Measurements from ENCODE around the gene FLAD1.

The FLAD1 gene

GRCh38 chr1:154961207-154962155, 21.7 kb upstream of the FLAD1 start, which contains the start of gene PYGO2:
PYGO2 (minus strand) TSS chr1:154961782; CDS start chr1:154961576, 206 bp downstream.
- Histone ChIP-seq H3K27me3 (ENCODE audit: control insufficient read depth, insufficient read depth, low read length) (no peaks in the 10 kb centered on the region), H3K4me3 (ENCODE audit: low read depth, low read length) (peak within 1 kb of the TSS; percentile 83), H3K27ac (ENCODE audit: low read depth, low read length) (peak within 1 kb of the TSS; percentile 98), H3K4me1 (ENCODE audit: control insufficient read depth, insufficient read depth, low read length) (peaks cover 24% of the 10 kb centered on the region), H3K9me3 (ENCODE audit: control insufficient read depth, insufficient read depth, low read length) (no peaks in the 10 kb centered on the region), H3K9ac (ENCODE audit: low read depth, low read length) (peak within 1 kb of the TSS; percentile 97), H3K36me3 (ENCODE audit: control insufficient read depth, insufficient read depth, low read length) (peaks cover 53% of the 10 kb centered on the region)

GRCh38 chr1:154962156-154962749, 20.9 kb upstream of the FLAD1 start:
- peaks cover 16% of the 10 kb centered on the region for H3K4me1 ChIP-seq (ENCODE audit: control insufficient read depth, insufficient read depth, low read length)
- H3K27ac ChIP-seq (ENCODE audit: low read depth, low read length), result peak overlapping the region; percentile 98
- peak overlapping the region; percentile 83 for H3K4me3 ChIP-seq (ENCODE audit: low read depth, low read length)
- H3K27me3 ChIP-seq (ENCODE audit: control insufficient read depth, insufficient read depth, low read length), result no peaks in the 10 kb centered on the region
- peaks cover 61% of the 10 kb centered on the region for H3K36me3 ChIP-seq (ENCODE audit: control insufficient read depth, insufficient read depth, low read length)
- H3K9ac ChIP-seq (ENCODE audit: low read depth, low read length), result peak overlapping the region; percentile 97
- H3K9me3 ChIP-seq (ENCODE audit: control insufficient read depth, insufficient read depth, low read length), result no peaks in the 10 kb centered on the region

- Histone ChIP-seq H3K27ac (ENCODE audit: low read depth, low read length) (no peak overlapping the region), H3K27me3 (ENCODE audit: control insufficient read depth, insufficient read depth, low read length) (no peaks in the 10 kb centered on the region), H3K4me3 (ENCODE audit: low read depth, low read length) (peak overlapping the region; percentile 83), H3K9me3 (ENCODE audit: control insufficient read depth, insufficient read depth, low read length) (no peaks in the 10 kb centered on the region), H3K4me1 (ENCODE audit: control insufficient read depth, insufficient read depth, low read length) (0 out of 2 replicates have a peak, but pooled peaks cover 12% of the 10 kb centered on the region), H3K36me3 (ENCODE audit: control insufficient read depth, insufficient read depth, low read length) (peaks cover 67% of the 10 kb centered on the region), H3K9ac (ENCODE audit: low read depth, low read length) (no peak overlapping the region)
Measured at GRCh38 chr1:154962795-154963330, 20.3 kb upstream of the FLAD1 start.

GRCh38 chr1:154963643-154964042, 19.5 kb upstream of the FLAD1 start:
- H3K9me3 ChIP-seq (ENCODE audit: control insufficient read depth, insufficient read depth, low read length), result no peaks in the 10 kb centered on the region
- no peak overlapping the region for H3K4me3 ChIP-seq (ENCODE audit: low read depth, low read length)
- no peaks in the 10 kb centered on the region for H3K27me3 ChIP-seq (ENCODE audit: control insufficient read depth, insufficient read depth, low read length)
- peaks cover 12% of the 10 kb centered on the region; the same call in 1 of the 2 replicates for H3K4me1 ChIP-seq (ENCODE audit: control insufficient read depth, insufficient read depth, low read length)
- no peak overlapping the region for H3K9ac ChIP-seq (ENCODE audit: low read depth, low read length)
- H3K27ac ChIP-seq (ENCODE audit: low read depth, low read length), result no peak overlapping the region
- peaks cover 68% of the 10 kb centered on the region for H3K36me3 ChIP-seq (ENCODE audit: control insufficient read depth, insufficient read depth, low read length)

GRCh38 chr1:154964359-154964758, 18.8 kb upstream of the FLAD1 start:
- Histone ChIP-seq H3K36me3 (ENCODE audit: control insufficient read depth, insufficient read depth, low read length) (peaks cover 63% of the 10 kb centered on the region), H3K27ac (ENCODE audit: low read depth, low read length) (no peak overlapping the region), H3K9ac (ENCODE audit: low read depth, low read length) (no peak overlapping the region), H3K27me3 (ENCODE audit: control insufficient read depth, insufficient read depth, low read length) (no peaks in the 10 kb centered on the region), H3K9me3 (ENCODE audit: control insufficient read depth, insufficient read depth, low read length) (no peaks in the 10 kb centered on the region), H3K4me3 (ENCODE audit: low read depth, low read length) (no peak overlapping the region), H3K4me1 (ENCODE audit: control insufficient read depth, insufficient read depth, low read length) (peaks cover 17% of the 10 kb centered on the region)

GRCh38 chr1:154966111-154966510, 17.0 kb upstream of the FLAD1 start:
- Histone ChIP-seq H3K27ac (ENCODE audit: low read depth, low read length) (no peak overlapping the region), H3K4me3 (ENCODE audit: low read depth, low read length) (no peak overlapping the region), H3K9me3 (ENCODE audit: control insufficient read depth, insufficient read depth, low read length) (no peaks in the 10 kb centered on the region), H3K27me3 (ENCODE audit: control insufficient read depth, insufficient read depth, low read length) (no peaks in the 10 kb centered on the region), H3K9ac (ENCODE audit: low read depth, low read length) (no peak overlapping the region), H3K36me3 (ENCODE audit: control insufficient read depth, insufficient read depth, low read length) (peaks cover 60% of the 10 kb centered on the region), H3K4me1 (ENCODE audit: control insufficient read depth, insufficient read depth, low read length) (peaks cover 11% of the 10 kb centered on the region)

GRCh38 chr1:154967331-154967950, 15.7 kb upstream of the FLAD1 start:
- H3K9ac ChIP-seq (ENCODE audit: low read depth, low read length), result no peak overlapping the region
- peaks cover 60% of the 10 kb centered on the region for H3K36me3 ChIP-seq (ENCODE audit: control insufficient read depth, insufficient read depth, low read length)
- H3K4me3 ChIP-seq (ENCODE audit: low read depth, low read length), result no peak overlapping the region
- no peaks in the 10 kb centered on the region for H3K27me3 ChIP-seq (ENCODE audit: control insufficient read depth, insufficient read depth, low read length)
- H3K9me3 ChIP-seq (ENCODE audit: control insufficient read depth, insufficient read depth, low read length), result no peaks in the 10 kb centered on the region
- no peak overlapping the region for H3K27ac ChIP-seq (ENCODE audit: low read depth, low read length)
- H3K4me1 ChIP-seq (ENCODE audit: control insufficient read depth, insufficient read depth, low read length), result peaks cover 22% of the 10 kb centered on the region

- H3K4me3 ChIP-seq (ENCODE audit: low read depth, low read length), result peak overlapping the region; percentile 74
- peaks cover 23% of the 10 kb centered on the region for H3K4me1 ChIP-seq (ENCODE audit: control insufficient read depth, insufficient read depth, low read length)
- peaks cover 48% of the 10 kb centered on the region for H3K36me3 ChIP-seq (ENCODE audit: control insufficient read depth, insufficient read depth, low read length)
- no peaks in the 10 kb centered on the region for H3K27me3 ChIP-seq (ENCODE audit: control insufficient read depth, insufficient read depth, low read length)
- 0 out of 2 replicates have a peak overlapping the region, but pooled peaks have one; percentile 23 for H3K9ac ChIP-seq (ENCODE audit: low read depth, low read length)
- H3K9me3 ChIP-seq (ENCODE audit: control insufficient read depth, insufficient read depth, low read length), result no peaks in the 10 kb centered on the region
- H3K27ac ChIP-seq (ENCODE audit: low read depth, low read length), result no peak overlapping the region
Measured at GRCh38 chr1:154968731-154969130, 14.4 kb upstream of the FLAD1 start.

- Histone ChIP-seq H3K9ac (ENCODE audit: low read depth, low read length) (peak overlapping the region; percentile 23; the same call in 1 of the 2 replicates), H3K27me3 (ENCODE audit: control insufficient read depth, insufficient read depth, low read length) (no peaks in the 10 kb centered on the region), H3K27ac (ENCODE audit: low read depth, low read length) (peak overlapping the region; percentile 28), H3K4me3 (ENCODE audit: low read depth, low read length) (peak overlapping the region; percentile 74), H3K9me3 (ENCODE audit: control insufficient read depth, insufficient read depth, low read length) (no peaks in the 10 kb centered on the region), H3K4me1 (ENCODE audit: control insufficient read depth, insufficient read depth, low read length) (peaks cover 22% of the 10 kb centered on the region), H3K36me3 (ENCODE audit: control insufficient read depth, insufficient read depth, low read length) (peaks cover 43% of the 10 kb centered on the region)
Measured at GRCh38 chr1:154969246-154969645, 13.9 kb upstream of the FLAD1 start.

GRCh38 chr1:154969860-154970452, 13.2 kb upstream of the FLAD1 start:
- Histone ChIP-seq H3K4me3 (ENCODE audit: low read depth, low read length) (peak overlapping the region; percentile 74), H3K36me3 (ENCODE audit: control insufficient read depth, insufficient read depth, low read length) (peaks cover 36% of the 10 kb centered on the region), H3K9ac (ENCODE audit: low read depth, low read length) (peak overlapping the region; percentile 54), H3K9me3 (ENCODE audit: control insufficient read depth, insufficient read depth, low read length) (no peaks in the 10 kb centered on the region), H3K27me3 (ENCODE audit: control insufficient read depth, insufficient read depth, low read length) (no peaks in the 10 kb centered on the region), H3K27ac (ENCODE audit: low read depth, low read length) (peak overlapping the region; percentile 98), H3K4me1 (ENCODE audit: control insufficient read depth, insufficient read depth, low read length) (peaks cover 22% of the 10 kb centered on the region)

All from HUES48 (cell line).